ENCODE data around the gene C1QA.
A peak's percentile ranks its signal among the peaks of the same experiment; 100 is the strongest.

Gene C1QA

DNA sequence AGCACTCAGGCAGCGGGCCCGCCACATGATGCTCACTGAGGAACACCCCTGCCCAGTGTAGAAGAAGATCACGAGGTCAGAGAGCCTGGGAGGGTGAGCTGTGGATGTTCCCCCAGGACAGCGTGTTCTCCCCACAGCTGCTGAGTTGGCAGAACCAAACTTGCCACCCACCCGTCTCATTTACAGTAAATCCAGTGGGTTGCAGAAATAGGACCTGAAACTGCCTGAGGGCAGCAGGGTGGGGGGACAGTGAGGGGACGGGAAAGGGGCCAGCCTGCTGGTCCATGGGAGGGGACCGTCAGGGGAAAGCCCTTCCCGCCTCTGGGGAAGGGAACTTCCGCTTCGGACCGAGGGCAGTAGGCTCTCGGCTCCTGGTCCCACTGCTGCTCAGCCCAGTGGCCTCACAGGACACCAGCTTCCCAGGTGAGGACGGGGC is 16.5 kb downstream of the C1QA start, which contains the start of gene C1QB (continued):
- TF ChIP-seq ZNF133 (tag by site-specific recombination; IDR thresholded peaks at IDR 0.05) (no peak), ZNF701 (tag by site-specific recombination; IDR thresholded peaks at IDR 0.05) (no peak), OVOL3 (tag by site-specific recombination; IDR thresholded peaks at IDR 0.05) (no peak), ZNF354C (tag by site-specific recombination; IDR thresholded peaks at IDR 0.05; ENCODE audit: borderline replicate concordance, low read depth) (no peak)
- TF ChIP-seq, protein P1, sequence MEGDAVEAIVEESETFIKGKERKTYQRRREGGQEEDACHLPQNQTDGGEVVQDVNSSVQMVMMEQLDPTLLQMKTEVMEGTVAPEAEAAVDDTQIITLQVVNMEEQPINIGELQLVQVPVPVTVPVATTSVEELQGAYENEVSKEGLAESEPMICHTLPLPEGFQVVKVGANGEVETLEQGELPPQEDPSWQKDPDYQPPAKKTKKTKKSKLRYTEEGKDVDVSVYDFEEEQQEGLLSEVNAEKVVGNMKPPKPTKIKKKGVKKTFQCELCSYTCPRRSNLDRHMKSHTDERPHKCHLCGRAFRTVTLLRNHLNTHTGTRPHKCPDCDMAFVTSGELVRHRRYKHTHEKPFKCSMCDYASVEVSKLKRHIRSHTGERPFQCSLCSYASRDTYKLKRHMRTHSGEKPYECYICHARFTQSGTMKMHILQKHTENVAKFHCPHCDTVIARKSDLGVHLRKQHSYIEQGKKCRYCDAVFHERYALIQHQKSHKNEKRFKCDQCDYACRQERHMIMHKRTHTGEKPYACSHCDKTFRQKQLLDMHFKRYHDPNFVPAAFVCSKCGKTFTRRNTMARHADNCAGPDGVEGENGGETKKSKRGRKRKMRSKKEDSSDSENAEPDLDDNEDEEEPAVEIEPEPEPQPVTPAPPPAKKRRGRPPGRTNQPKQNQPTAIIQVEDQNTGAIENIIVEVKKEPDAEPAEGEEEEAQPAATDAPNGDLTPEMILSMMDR (tag by site-specific recombination; IDR thresholded peaks at IDR 0.05) = no peak

DNA sequence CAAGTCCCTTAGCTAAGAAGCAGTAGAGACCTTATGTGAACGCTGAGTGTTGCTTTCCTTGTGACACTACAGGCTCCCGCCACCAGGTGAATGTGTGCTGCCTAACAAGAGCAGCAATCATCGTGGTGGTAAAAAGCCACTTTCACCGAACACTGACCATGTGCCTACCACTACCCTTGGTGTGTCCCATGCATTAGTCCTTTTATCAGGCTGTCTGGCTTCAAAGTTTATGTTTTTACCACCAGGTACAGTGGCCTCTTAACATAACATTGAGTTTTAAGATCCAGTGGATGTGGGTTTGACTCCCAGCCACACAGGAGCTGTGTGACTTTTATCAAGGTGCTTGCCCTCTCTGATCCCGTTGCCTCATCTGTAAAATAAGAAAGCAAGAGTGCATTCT is 18.3 kb downstream of the C1QA start:
- Histone ChIP-seq H3K27ac (ENCODE audit: extremely low read depth, low read depth, low read length) (no peak overlapping the region), H3K4me1 (ENCODE audit: control insufficient read depth, insufficient read depth, low read length) (no peaks in the 10 kb centered on the region), H3K9me3 (ENCODE audit: control insufficient read depth, insufficient read depth, low read depth, low read length) (no peaks in the 10 kb centered on the region), H3K4me3 (ENCODE audit: low read depth, low read length) (no peak overlapping the region), H3K36me3 (ENCODE audit: control insufficient read depth in 2 of 2, insufficient read depth in 1 of 2, low read length in 2 of 2) (no peaks in the 10 kb centered on the region)
- POLR2A ChIA-PET = no interaction called here
- CTCF ChIA-PET = interaction anchor here (0.7 to 1.6 kb wide), 6 partner anchors 11 to 276 kb away, joined by 3 to 6 read pairs (median 5); no protein-coding TSS in a partner anchor
- peak; percentile 90 for TF ChIP-seq ZNF768 (tag by site-specific recombination; IDR thresholded peaks at IDR 0.05)
- no peak for TF ChIP-seq ZNF266 (tag by site-specific recombination; IDR thresholded peaks at IDR 0.05; ENCODE audit: low read depth)
- TF ChIP-seq BCL11B (tag by site-specific recombination; IDR thresholded peaks at IDR 0.05; ENCODE audit: low read depth) = no peak
- no peak for TF ChIP-seq ZNF560 (tag by site-specific recombination; IDR thresholded peaks at IDR 0.05; ENCODE audit: borderline replicate concordance)

DNA sequence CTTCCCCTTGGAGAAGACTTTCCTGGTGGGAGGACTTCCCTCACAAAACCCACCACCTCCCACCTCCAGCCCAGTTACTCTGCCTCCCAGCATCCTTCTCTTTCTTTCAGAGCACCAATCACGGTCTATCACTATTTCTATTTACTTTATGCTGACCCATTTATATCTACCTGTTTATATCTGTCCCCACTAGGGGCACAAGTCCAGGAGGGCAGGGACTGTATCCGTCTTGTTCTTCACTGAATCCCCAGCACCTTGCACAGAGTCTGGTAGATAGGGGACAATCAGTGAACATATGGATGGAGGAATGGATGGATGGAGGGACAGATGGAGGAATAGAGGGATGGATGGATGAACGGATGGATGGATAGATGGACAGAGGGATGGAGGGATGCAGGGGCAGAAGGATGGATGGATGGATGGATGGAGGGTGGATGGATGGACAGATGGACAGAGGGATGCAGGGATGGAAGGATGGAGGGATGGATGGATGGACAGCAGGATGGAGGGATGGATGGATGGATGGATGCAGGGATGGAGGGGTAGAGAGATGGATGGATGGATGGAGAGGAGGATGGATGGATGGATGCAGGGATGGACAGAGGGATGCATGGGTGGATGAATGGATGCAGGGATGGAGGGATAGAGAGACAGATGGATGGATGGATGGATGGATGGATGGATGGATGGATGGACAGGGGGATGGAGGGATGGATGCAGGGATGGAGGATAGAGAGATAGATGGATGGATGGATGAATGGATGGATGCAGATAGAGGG is 22.1 kb downstream of the C1QA start:
- H3K4me1 ChIP-seq (ENCODE audit: control insufficient read depth, insufficient read depth, low read length) = no peaks in the 10 kb centered on the region
- no peak overlapping the region for H3K27ac ChIP-seq (ENCODE audit: extremely low read depth, low read depth, low read length)
- H3K36me3 ChIP-seq (ENCODE audit: control insufficient read depth in 2 of 2, insufficient read depth in 1 of 2, low read length in 2 of 2) = no peaks in the 10 kb centered on the region
- ChIA-PET CTCF (no interaction called here), POLR2A (no interaction called here)
- H3K9me3 ChIP-seq (ENCODE audit: control insufficient read depth, insufficient read depth, low read depth, low read length) = no peaks in the 10 kb centered on the region
- H3K4me3 ChIP-seq (ENCODE audit: low read depth, low read length) = no peak overlapping the region
- TF ChIP-seq ZNF133 (tag by site-specific recombination; IDR thresholded peaks at IDR 0.05) (no peak), ZNF311 (tag by site-specific recombination; IDR thresholded peaks at IDR 0.05; ENCODE audit: borderline replicate concordance) (peak; percentile 60; the same call in 1 of the 2 replicates), ZNF571 (tag by site-specific recombination; IDR thresholded peaks at IDR 0.05) (0 out of 2 replicates have a peak, but pooled peaks have one; percentile 56), ZNF239 (tag by site-specific recombination; IDR thresholded peaks at IDR 0.05) (no peak), ZNF544 (tag by site-specific recombination; IDR thresholded peaks at IDR 0.05) (no peak), ZNF558 (tag by site-specific recombination; IDR thresholded peaks at IDR 0.05) (no peak), ZSCAN16 (tag by site-specific recombination; IDR thresholded peaks at IDR 0.05) (no peak), ZBTB17 (tag by site-specific recombination; IDR thresholded peaks at IDR 0.05) (peak; percentile 90; the same call in 1 of the 2 replicates), HOXA7 (CRISPR knock-in tag; IDR thresholded peaks at IDR 0.05; ENCODE audit: borderline replicate concordance) (no peak), HOXC10 (CRISPR knock-in tag; IDR thresholded peaks at IDR 0.05) (no peak), ZNF214 (tag by site-specific recombination; IDR thresholded peaks at IDR 0.05; ENCODE audit: borderline replicate concordance) (no peak), ZNF121 (tag by site-specific recombination; IDR thresholded peaks at IDR 0.05) (no peak), ZNF366 (tag by site-specific recombination; conservative IDR thresholded peaks at IDR 0.05) (peak; percentile 100), ZNF501 (tag by site-specific recombination; IDR thresholded peaks at IDR 0.05) (no peak), ZNF585B (tag by site-specific recombination; IDR thresholded peaks at IDR 0.05) (no peak), ZNF37A (tag by site-specific recombination; IDR thresholded peaks at IDR 0.05) (no peak)
- TF ChIP-seq, protein P2, sequence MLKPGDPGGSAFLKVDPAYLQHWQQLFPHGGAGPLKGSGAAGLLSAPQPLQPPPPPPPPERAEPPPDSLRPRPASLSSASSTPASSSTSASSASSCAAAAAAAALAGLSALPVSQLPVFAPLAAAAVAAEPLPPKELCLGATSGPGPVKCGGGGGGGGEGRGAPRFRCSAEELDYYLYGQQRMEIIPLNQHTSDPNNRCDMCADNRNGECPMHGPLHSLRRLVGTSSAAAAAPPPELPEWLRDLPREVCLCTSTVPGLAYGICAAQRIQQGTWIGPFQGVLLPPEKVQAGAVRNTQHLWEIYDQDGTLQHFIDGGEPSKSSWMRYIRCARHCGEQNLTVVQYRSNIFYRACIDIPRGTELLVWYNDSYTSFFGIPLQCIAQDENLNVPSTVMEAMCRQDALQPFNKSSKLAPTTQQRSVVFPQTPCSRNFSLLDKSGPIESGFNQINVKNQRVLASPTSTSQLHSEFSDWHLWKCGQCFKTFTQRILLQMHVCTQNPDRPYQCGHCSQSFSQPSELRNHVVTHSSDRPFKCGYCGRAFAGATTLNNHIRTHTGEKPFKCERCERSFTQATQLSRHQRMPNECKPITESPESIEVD (tag by site-specific recombination; IDR thresholded peaks at IDR 0.05) = no peak
- TF ChIP-seq, protein P3, sequence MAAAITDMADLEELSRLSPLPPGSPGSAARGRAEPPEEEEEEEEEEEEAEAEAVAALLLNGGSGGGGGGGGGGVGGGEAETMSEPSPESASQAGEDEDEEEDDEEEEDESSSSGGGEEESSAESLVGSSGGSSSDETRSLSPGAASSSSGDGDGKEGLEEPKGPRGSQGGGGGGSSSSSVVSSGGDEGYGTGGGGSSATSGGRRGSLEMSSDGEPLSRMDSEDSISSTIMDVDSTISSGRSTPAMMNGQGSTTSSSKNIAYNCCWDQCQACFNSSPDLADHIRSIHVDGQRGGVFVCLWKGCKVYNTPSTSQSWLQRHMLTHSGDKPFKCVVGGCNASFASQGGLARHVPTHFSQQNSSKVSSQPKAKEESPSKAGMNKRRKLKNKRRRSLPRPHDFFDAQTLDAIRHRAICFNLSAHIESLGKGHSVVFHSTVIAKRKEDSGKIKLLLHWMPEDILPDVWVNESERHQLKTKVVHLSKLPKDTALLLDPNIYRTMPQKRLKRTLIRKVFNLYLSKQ (tag by site-specific recombination; IDR thresholded peaks at IDR 0.05; ENCODE audit: borderline replicate concordance) = no peak

All from HEK293 (cell line).